Renal cortical epithelial cell (primary cell): ENCODE data around the gene ADGRV1. TPM values are rescaled to one million over a fixed set of nuclear protein-coding genes. Genes with fewer than 3 reads are reported as not detected.
A peak's percentile ranks its signal among the peaks of the same experiment; 100 is the strongest.

Experiments
- DNase-seq: peaks from one replicate; pipeline ENCODE4 v3.0.0-alpha.2; 2011; ENCODE audit warnings: low read depth
- total RNA-seq: library from RNA; depleted of rRNA; stranded (reverse); fragments of >200 nt; gene quantifications from 2 replicates; pipeline ENCODE4 v1.2.3, GENCODE V29; 2014

Gene ADGRV1
- total RNA-seq, 1 donor from 2014 or later, result 0.55 TPM

DNA sequence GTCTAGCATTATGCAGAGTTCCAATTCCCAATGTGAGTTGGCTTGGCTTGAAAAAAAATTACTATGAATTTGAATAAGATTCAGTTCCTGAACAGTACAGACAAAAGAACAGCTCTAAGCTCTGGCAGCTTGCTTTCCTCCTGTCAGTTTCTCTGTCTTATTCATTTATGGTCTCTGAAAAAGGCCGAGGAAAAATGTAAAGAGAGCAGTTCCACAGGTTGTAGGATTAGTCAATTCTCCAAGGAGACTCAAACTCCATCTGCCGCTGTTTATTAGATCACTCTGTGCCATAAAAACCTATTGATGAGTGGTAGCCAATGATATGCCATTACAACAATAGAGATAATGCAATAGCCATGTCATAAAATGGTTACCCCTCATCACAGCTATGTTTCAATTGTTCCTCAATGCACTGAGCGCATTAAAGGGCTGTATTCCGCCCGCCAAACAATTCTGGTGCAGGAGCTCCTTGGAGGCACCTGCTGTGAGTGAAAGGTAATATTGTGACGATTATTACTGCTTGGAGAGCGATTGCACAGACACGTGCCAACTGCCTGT is 636.3 kb downstream of the ADGRV1 start:
- no peak for DNase-seq

DNA sequence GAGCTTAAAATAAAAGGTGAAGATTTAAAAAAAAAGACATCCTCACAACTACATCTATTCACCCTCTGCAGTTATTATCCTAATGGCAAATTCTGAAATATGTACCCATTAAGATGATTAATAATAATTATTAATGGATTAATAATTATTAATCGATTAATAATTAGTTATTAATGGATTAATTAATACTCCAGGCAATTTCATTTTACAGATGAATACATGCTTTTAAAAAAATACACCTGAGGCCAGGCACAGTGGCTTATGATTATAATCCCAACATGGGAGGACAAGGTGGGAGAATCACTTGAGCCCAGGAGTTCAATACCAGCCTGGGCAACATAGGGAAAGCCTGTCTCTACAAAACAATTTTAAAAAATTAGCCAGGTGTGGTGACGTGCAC is 642.1 kb downstream of the ADGRV1 start:
- DNase-seq, result no peak

DNA sequence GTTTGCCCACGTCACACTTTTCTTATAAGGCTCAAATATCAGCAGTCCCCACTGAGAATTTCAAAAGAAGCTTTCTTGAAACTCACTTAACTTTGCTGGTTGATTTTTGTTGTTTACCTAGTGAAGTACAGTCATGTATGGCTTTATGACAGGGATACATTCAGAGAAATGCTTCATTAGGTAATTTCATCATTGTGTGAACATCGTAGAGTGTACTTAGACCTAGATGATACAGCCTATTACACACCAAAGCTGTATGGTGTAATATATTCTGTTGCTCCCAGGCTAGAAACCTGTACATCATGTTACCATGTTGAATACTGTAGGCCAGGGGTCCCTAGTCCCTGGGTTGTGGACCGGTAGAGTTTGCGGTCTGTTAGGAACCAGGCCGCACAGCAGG is 647.5 kb downstream of the ADGRV1 start:
- DNase-seq, result no peak

DNA sequence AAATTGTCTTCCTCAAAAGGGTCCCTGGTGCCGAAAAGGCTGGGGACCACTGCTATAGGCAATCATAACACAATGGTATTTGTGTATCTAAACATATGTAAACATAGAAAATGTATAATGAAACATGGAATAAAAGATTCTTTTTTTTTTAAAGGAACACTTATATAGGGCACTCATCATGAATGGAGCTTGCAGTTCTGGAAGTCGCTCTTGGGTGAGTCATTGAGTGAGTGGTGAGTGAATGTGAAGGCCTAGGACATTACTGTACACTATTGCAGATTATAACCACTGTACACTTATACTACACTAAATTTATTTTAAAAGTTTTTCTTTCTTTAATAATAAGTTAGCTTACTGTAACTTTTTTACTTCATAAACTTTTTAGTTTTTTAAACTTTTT is 648.1 kb downstream of the ADGRV1 start:
- peak; percentile 60 for DNase-seq

DNA sequence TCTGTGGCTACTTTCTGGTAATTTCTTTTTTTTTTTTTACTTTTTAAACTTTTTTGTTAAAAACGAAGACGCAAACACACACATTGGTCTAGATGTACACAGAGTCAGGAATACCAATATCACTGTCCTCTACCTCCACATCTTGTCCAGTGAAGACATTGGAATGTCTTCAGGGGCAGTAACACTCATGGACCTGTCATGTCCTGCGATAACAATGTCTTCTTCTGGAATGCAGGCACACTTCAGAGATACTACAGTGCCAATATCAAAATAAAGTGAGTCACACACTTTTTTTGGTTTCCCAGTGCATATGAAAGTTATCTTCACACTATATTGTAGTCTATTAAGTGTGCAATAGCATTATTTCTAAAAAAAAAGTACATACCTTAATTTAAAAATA is 648.7 kb downstream of the ADGRV1 start:
- no peak for DNase-seq

DNA sequence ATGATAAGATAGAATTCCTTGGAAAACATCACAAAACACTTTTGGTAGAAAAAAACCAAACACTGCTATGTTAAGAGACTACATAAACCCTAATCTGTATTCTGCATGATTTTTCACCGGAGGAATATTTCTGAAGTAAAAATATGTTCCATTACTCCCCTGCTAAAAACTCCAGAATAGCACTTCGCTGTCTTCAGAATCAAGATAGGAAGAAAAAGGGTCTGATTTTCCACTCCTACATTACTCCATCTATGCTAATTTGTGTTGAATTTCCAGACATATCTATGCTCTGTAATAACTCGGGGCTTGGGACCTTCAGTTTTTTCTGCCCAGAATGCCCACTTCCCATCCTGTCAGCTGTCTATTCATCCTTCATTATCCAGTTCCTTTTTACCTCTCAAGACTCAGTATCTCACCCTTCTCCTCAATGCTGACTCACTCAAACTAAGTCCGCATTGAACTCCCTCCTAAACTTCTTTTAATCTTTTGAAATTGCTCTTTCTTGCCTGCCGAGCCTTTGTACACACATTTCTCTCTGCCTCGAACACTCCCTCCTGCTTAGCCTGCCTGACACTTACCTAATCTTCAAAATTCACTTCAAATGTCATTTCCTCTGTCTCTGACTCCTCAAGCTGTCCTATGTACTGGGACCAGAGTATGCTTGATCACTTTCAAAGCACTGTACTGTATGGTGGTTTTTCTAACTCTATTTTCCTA is 653.6 kb downstream of the ADGRV1 start:
- DNase-seq, result no peak

DNA sequence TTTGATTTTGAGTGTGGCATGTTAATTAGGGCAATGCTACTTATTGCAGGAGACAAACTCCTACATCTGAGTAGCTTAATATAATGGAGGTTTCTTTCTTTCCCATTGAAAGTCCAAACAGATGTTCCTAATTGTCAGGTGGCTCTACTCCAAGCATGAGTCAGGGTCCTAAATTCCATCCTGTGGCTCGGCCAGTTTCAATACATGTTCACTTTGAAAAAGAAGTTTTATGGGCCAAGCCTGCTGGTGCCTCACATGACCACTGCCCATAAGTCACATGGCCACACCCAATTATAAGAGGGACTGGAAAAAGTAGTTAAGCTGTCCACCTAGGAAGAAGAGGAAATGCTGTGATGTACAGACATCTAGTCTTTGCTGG is 654.1 kb downstream of the ADGRV1 start:
- DNase-seq, result peak; percentile 74

Other genes starting within 250 kb of the ADGRV1 start
- 17.7 and 25.2 TPM in 2 replicates for gene CETN3, start 149.0 kb upstream of the ADGRV1 start, total RNA-seq
- 4.2 and 5.6 TPM in 2 replicates for gene MBLAC2, start 84.0 kb upstream of the ADGRV1 start, total RNA-seq
- 2.7 and 10.8 TPM in 2 replicates for gene POLR3G, start 83.9 kb upstream of the ADGRV1 start, total RNA-seq
- gene LYSMD3, start 29.2 kb upstream of the ADGRV1 start, total RNA-seq, result 24.5 and 28.3 TPM in 2 replicates